GM23338 (cell line): ENCODE measurements around the gene EXOC3. TPM values are rescaled to one million over a fixed set of nuclear protein-coding genes. Genes with fewer than 3 reads are reported as not detected.

ENCODE experiments used
- ATAC-seq: fragments of 200-7000 bp; cut with Tn5 transposase; 3 replicates; pipeline ENCODE4 v1.9.1; 2020
- DNase-seq: peaks from one replicate; pipeline ENCODE4 v3.0.0-alpha.2; 2015; ENCODE audit warnings: low spot score
- H2AFZ ChIP-seq: fragments of 200-600 bp; sonication (generic); 2 replicates; pipeline ENCODE4 v1.8.0; 2016; ENCODE audit warnings: antibody characterized with exemption, mild to moderate bottlenecking, moderate library complexity
- H3F3A ChIP-seq: fragments of 200-600 bp; sonication (generic); replicated peaks from 2 replicates; pipeline ENCODE4 v1.8.0; 2017; ENCODE audit warnings: antibody characterized with exemption, mixed run types, low read depth
- H3K27ac ChIP-seq: fragments of 200-600 bp; sonication (generic); 2 replicates; pipeline ENCODE4 v1.6.1; 2016; ENCODE audit warnings: low read depth
- H3K27me3 ChIP-seq: fragments of 200-600 bp; sonication (generic); 2 replicates; pipeline ENCODE4 v1.8.0; 2016; ENCODE audit warnings: mild to moderate bottlenecking, mixed run types, moderate library complexity; ENCODE audit not compliant: insufficient read depth
- H3K36me3 ChIP-seq: fragments of 200-600 bp; sonication (generic); 2 replicates; pipeline ENCODE4 v1.8.0; 2016; ENCODE audit warnings: mild to moderate bottlenecking; ENCODE audit not compliant: insufficient read depth
- H3K4me1 ChIP-seq: fragments of 200-600 bp; sonication (generic); 2 replicates; pipeline ENCODE4 v1.8.0; 2016; ENCODE audit warnings: mild to moderate bottlenecking, moderate library complexity; ENCODE audit not compliant: insufficient read depth
- H3K4me2 ChIP-seq: fragments of 200-600 bp; sonication (generic); 2 replicates; pipeline ENCODE4 v1.7.1; 2017; ENCODE audit warnings: mixed run types
- H3K4me3 ChIP-seq: fragments of 200-600 bp; sonication (generic); 2 replicates; pipeline ENCODE4 v1.6.1; 2016; ENCODE audit warnings: mixed run types
- H3K79me2 ChIP-seq: fragments of 200-600 bp; sonication (generic); replicated peaks from 2 replicates; pipeline ENCODE4 v1.8.0; 2017; ENCODE audit warnings: mild to moderate bottlenecking; ENCODE audit not compliant: insufficient read depth
- H3K9me2 ChIP-seq: fragments of 200-600 bp; sonication (generic); 2 replicates; pipeline ENCODE4 v1.8.0; 2017; ENCODE audit not compliant: insufficient read depth
- H4K20me1 ChIP-seq: fragments of 200-600 bp; sonication (generic); replicated peaks from 2 replicates; pipeline ENCODE4 v1.8.0; 2017; ENCODE audit warnings: mild to moderate bottlenecking; ENCODE audit not compliant: insufficient read depth
- H3K27ac Mint-ChIP-seq: 2 replicates; pipeline ENCODE4 v1.8.0; 2020; ENCODE audit warnings: inconsistent platforms, mild to moderate bottlenecking, moderate library complexity, mixed read lengths
- H3K27me3 Mint-ChIP-seq: 3 replicates; pipeline ENCODE4 v1.8.0; 2022; ENCODE audit warnings: low read depth, mild to moderate bottlenecking, moderate library complexity, mixed read lengths, inconsistent platforms; ENCODE audit not compliant: insufficient read depth, poor library complexity
- H3K36me3 Mint-ChIP-seq: 3 replicates; pipeline ENCODE4 v1.8.0; 2021; ENCODE audit warnings: low read depth, mild to moderate bottlenecking, inconsistent platforms, moderate library complexity, mixed read lengths
- H3K4me1 Mint-ChIP-seq: 3 replicates; pipeline ENCODE4 v1.8.0; 2020; ENCODE audit warnings: mild to moderate bottlenecking, inconsistent platforms, mixed read lengths
- H3K4me3 Mint-ChIP-seq: 3 replicates; pipeline ENCODE4 v1.8.0; 2021; ENCODE audit warnings: moderate library complexity, mild to moderate bottlenecking, inconsistent platforms, mixed read lengths
- H3K9me3 Mint-ChIP-seq: 3 replicates; pipeline ENCODE4 v1.8.0; 2020; ENCODE audit warnings: moderate library complexity, mild to moderate bottlenecking, inconsistent platforms, mixed read lengths
- CREB1 ChIP-seq: fragments of 250-450 bp; sonication (Bioruptor Pico); IDR thresholded peaks from 2 replicates; pipeline ENCODE4 v1.5.0; 2020; ENCODE audit warnings: low read depth, mild to moderate bottlenecking, moderate library complexity
- EZH2 ChIP-seq: fragments of 200-600 bp; sonication (generic); IDR thresholded peaks from one replicate; pipeline ENCODE4 v1.8.0; 2017; ENCODE audit warnings: antibody characterized with exemption, mild to moderate bottlenecking, low read depth; ENCODE audit not compliant: unreplicated experiment
- EZH2phosphoT487 ChIP-seq: fragments of 200-600 bp; sonication (generic); IDR thresholded peaks from one replicate; pipeline ENCODE4 v1.8.1; 2018; ENCODE audit warnings: antibody characterized with exemption; ENCODE audit not compliant: unreplicated experiment
- JUNB ChIP-seq: IDR thresholded peaks from one replicate; pipeline ENCODE4 v1.6.1; 2016; ENCODE audit warnings: antibody characterized with exemption; ENCODE audit not compliant: unreplicated experiment
- NANOG ChIP-seq: IDR thresholded peaks from 2 replicates; pipeline ENCODE4 v1.6.1; 2016; ENCODE audit warnings: antibody characterized with exemption, borderline replicate concordance
- POLR2AphosphoS5 ChIP-seq: IDR thresholded peaks from 2 replicates; pipeline ENCODE4 v1.6.1; 2016; ENCODE audit warnings: antibody characterized with exemption, low read depth
- REST ChIP-seq: IDR thresholded peaks from one replicate; pipeline ENCODE4 v1.6.1; 2018; ENCODE audit warnings: antibody characterized with exemption; ENCODE audit not compliant: unreplicated experiment
- STAT1 ChIP-seq: IDR thresholded peaks from one replicate; pipeline ENCODE4 v1.6.1; 2016; ENCODE audit warnings: antibody characterized with exemption; ENCODE audit not compliant: unreplicated experiment
- ZNF114 ChIP-seq: fragments of 250-450 bp; sonication (Bioruptor Pico); IDR thresholded peaks from 2 replicates; pipeline ENCODE4 v1.5.0; 2020; ENCODE audit warnings: mild to moderate bottlenecking, moderate library complexity
- ZNF331 ChIP-seq: fragments of 250-450 bp; sonication (Bioruptor Pico); IDR thresholded peaks from 2 replicates; pipeline ENCODE4 v1.5.0; 2020; ENCODE audit warnings: low read depth, mild to moderate bottlenecking, moderate library complexity
- ZNF462 ChIP-seq: fragments of 250-450 bp; sonication (Bioruptor Pico); IDR thresholded peaks from 2 replicates; pipeline ENCODE4 v1.5.0; 2020; ENCODE audit warnings: mild to moderate bottlenecking, moderate library complexity
- polyA plus RNA-seq: library from polyadenylated mRNA; unstranded; fragments of >200 nt; fragmentation: Nextera tagmentation; extraction: Ambion mirVana; gene quantifications from 2 replicates; pipeline ENCODE4 v1.2.1, GENCODE V29; 2016
- total RNA-seq: library from RNA; depleted of rRNA; stranded (reverse); fragments of >200 nt; shearing (Covaris generic); gene quantifications from 2 replicates; pipeline ENCODE4 v1.2.3, GENCODE V29; 2014
- TF ChIP-seq, protein P1 (sequence below): IDR thresholded peaks from 2 replicates; pipeline ENCODE4 v1.6.1; 2016; ENCODE audit warnings: antibody characterized with exemption
- TF ChIP-seq, protein P2 (sequence below), 2 experiments: fragments of 200-600 bp in 1 of 2; sonication (generic) in 1 of 2; conservative IDR thresholded peaks; 2 replicates each; pipeline versions ENCODE4 v1.5.1 to v1.6.1; 2016 to 2017; ENCODE audit warnings: antibody characterized with exemption in 2 of 2, low read depth in 2 of 2, mild to moderate bottlenecking in 2 of 2, moderate library complexity in 1 of 2

The EXOC3 gene
- total and polyA plus RNA-seq, 2 experiments from 2014 or later, result 13.4 to 31.6 TPM

DNA sequence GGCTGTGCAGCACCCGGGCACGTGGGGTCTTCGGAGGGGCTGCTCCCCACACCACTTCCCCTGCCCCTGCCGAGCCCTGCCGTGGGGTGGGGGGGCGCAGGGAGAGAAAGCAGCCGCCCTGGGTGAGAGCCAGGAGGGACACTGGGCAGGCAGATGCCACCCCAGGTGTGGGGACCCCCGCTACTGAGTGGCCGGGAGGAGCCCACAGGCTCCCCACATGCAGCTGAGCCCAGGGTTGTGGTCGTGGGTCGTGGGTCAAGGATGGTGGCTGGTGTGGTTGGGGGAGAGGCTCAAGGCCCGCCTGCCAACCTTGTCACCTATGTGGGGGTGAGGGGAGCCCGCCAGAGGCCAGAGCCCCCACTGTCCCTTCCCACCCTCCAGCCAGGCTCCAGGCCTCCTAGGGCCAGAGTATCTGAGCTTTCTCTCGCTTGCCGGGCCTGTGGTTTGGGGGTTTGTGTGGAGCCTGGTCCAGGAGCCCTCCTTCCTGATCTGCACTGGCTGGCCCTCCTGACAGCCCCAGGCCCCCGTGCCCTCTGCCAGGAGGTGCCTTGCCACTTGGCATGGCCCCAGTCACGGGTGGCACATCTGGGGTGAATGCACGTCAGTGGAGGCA, 35.5 kb downstream of the EXOC3 start:
- Histone ChIP-seq H3K36me3 (no peaks in the 10 kb centered on the region), H3F3A (no peaks in the 10 kb centered on the region)

More for the DNA sequence above, 35.5 kb downstream of the EXOC3 start:
- Mint-ChIP-seq H3K4me1 (peaks cover 3% of the 10 kb centered on the region; the same call in 1 of the 3 replicates), H3K9me3 (no peaks in the 10 kb centered on the region), H3K27me3 (peaks cover 35% of the 10 kb centered on the region), H3K36me3 (no peaks in the 10 kb centered on the region), H3K4me3 (no peak overlapping the region), H3K27ac (no peak overlapping the region)
- Histone ChIP-seq H3K79me2 (no peaks in the 10 kb centered on the region), H3K27me3 (peaks cover 32% of the 10 kb centered on the region), H4K20me1 (no peaks in the 10 kb centered on the region), H3K9me2 (no peaks in the 10 kb centered on the region), H2AFZ (no peak overlapping the region), H3K4me3 (no peak overlapping the region), H3K4me2 (no peak overlapping the region), H3K27ac (no peak overlapping the region), H3K4me1 (no peaks in the 10 kb centered on the region)
- no peak for TF ChIP-seq JUNB
- no peak for TF ChIP-seq ZNF114 (CRISPR knock-in tag)
- TF ChIP-seq POLR2AphosphoS5, result no peak
- TF ChIP-seq, protein P1, sequence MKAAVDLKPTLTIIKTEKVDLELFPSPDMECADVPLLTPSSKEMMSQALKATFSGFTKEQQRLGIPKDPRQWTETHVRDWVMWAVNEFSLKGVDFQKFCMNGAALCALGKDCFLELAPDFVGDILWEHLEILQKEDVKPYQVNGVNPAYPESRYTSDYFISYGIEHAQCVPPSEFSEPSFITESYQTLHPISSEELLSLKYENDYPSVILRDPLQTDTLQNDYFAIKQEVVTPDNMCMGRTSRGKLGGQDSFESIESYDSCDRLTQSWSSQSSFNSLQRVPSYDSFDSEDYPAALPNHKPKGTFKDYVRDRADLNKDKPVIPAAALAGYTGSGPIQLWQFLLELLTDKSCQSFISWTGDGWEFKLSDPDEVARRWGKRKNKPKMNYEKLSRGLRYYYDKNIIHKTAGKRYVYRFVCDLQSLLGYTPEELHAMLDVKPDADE, result no peak
- TF ChIP-seq, protein P2, sequence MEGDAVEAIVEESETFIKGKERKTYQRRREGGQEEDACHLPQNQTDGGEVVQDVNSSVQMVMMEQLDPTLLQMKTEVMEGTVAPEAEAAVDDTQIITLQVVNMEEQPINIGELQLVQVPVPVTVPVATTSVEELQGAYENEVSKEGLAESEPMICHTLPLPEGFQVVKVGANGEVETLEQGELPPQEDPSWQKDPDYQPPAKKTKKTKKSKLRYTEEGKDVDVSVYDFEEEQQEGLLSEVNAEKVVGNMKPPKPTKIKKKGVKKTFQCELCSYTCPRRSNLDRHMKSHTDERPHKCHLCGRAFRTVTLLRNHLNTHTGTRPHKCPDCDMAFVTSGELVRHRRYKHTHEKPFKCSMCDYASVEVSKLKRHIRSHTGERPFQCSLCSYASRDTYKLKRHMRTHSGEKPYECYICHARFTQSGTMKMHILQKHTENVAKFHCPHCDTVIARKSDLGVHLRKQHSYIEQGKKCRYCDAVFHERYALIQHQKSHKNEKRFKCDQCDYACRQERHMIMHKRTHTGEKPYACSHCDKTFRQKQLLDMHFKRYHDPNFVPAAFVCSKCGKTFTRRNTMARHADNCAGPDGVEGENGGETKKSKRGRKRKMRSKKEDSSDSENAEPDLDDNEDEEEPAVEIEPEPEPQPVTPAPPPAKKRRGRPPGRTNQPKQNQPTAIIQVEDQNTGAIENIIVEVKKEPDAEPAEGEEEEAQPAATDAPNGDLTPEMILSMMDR (conservative IDR thresholded peaks at IDR 0.05; ENCODE audit: low read depth in 2 of 2), result no peak
- TF ChIP-seq EZH2, result no peak
- no peak for TF ChIP-seq NANOG
- no peak for TF ChIP-seq ZNF331
- no peak for TF ChIP-seq ZNF462
- no peak for TF ChIP-seq REST
- TF ChIP-seq EZH2phosphoT487, result no peak
- TF ChIP-seq STAT1, result no peak
- no peak for TF ChIP-seq CREB1 (CRISPR knock-in tag)
- no peak for ATAC-seq
- no peak for DNase-seq
